Endothelial cell of umbilical vein (primary cell): ENCODE data around the gene DNAH10. TPM values are rescaled to one million over a fixed set of nuclear protein-coding genes. Genes with fewer than 3 reads are reported as not detected.

Experiments used
- Bru-seq: library from RNA; stranded (reverse); fragments of 400-500 nt; gene quantifications from one replicate; lab custom pipeline; 2021; lab: Mats Ljungman, UMichigan
- BruChase-seq, 2 experiments: library from RNA; stranded (reverse); fragments of 400-500 nt; gene quantifications; one replicate each; lab custom pipeline; 2021; lab: Mats Ljungman, UMichigan
- BruUV-seq: library from RNA; stranded (reverse); fragments of 400-500 nt; replicated peaks from 2 replicates; lab custom pipeline; 2021; lab: Mats Ljungman, UMichigan
- CTCF ChIA-PET: fragments of 300-600, 350-600 bp; sonication (Branson Sonifier 250); formaldehyde crosslinking; loops from one replicate; lab custom pipeline; 2021; ENCODE audit warnings: antibody characterized with exemption, inconsistent platforms; lab: Charles Lee
- POLR2A ChIA-PET: fragments of 300-600, 350-600 bp; sonication (Branson Sonifier 250); formaldehyde crosslinking; loops from one replicate; lab custom pipeline; 2021; ENCODE audit warnings: antibody characterized with exemption, inconsistent platforms; lab: Charles Lee
- DNase-seq: peaks from one replicate; pipeline ENCODE4 v3.0.0-alpha.2; 2011; ENCODE audit warnings: low read depth, low spot score
- FAIRE-seq: peaks from 2 replicates; lab custom pipeline; 2011; peaks lifted over from hg19 to GRCh38; lab: Jason Lieb, UNC
- H2AFZ ChIP-seq: 2 replicates; pipeline ENCODE4 v1.6.0; 2012; ENCODE audit warnings: low read depth, low read length, control low read depth, inconsistent platforms
- H3K27ac ChIP-seq: 2 replicates; pipeline ENCODE4 v1.5.1; 2011; ENCODE audit warnings: low read depth, mild to moderate bottlenecking, control low read depth, low read length, moderate library complexity; ENCODE audit not compliant: insufficient read depth
- H3K27me3 ChIP-seq, 2 experiments: 2 replicates each; pipeline versions ENCODE4 v1.6.0 to v1.6.1; 2011; ENCODE audit warnings: low read length in 2 of 2, mixed read lengths in 1 of 2; ENCODE audit not compliant: control insufficient read depth in 2 of 2, insufficient read depth in 2 of 2
- H3K36me3 ChIP-seq, 2 experiments: 2 replicates in 1 of 2; 3 replicates in 1 of 2; pipeline ENCODE4 v1.5.1; 2011; ENCODE audit warnings: low read length in 2 of 2, mild to moderate bottlenecking in 1 of 2, moderate library complexity in 1 of 2; ENCODE audit not compliant: control insufficient read depth in 2 of 2, insufficient read depth in 2 of 2; ENCODE audit errors: extremely low read depth in 1 of 2
- H3K4me1 ChIP-seq: 3 replicates; pipeline ENCODE4 v1.5.1; 2011; ENCODE audit warnings: mild to moderate bottlenecking, low read length; ENCODE audit not compliant: control insufficient read depth, insufficient read depth; ENCODE audit errors: extremely low read depth
- H3K4me2 ChIP-seq: 2 replicates; pipeline ENCODE4 v1.6.1; 2011; ENCODE audit warnings: low read length, control low read depth, mixed read lengths; ENCODE audit not compliant: insufficient read depth
- H3K4me3 ChIP-seq, 3 experiments: fragments of 200-600 bp in 1 of 3; sonication (generic), shearing (Covaris generic) in 1 of 3; replicated peaks in 1 of 3; 2 replicates each; pipeline ENCODE4 v1.5.1; 2011 to 2016; ENCODE audit warnings: control low read depth in 3 of 3, low read length in 3 of 3, mild to moderate bottlenecking in 2 of 3, inconsistent platforms in 1 of 3, low read depth in 1 of 3, moderate library complexity in 1 of 3; ENCODE audit not compliant: insufficient read depth in 1 of 3
- H3K79me2 ChIP-seq: 2 replicates; pipeline ENCODE4 v1.6.0; 2012; ENCODE audit warnings: low read length, inconsistent platforms; ENCODE audit not compliant: control insufficient read depth, insufficient read depth
- H3K9ac ChIP-seq: replicated peaks from 2 replicates; pipeline ENCODE3; 2011; ENCODE audit warnings: low read length, control low read depth; ENCODE audit not compliant: insufficient read depth; ENCODE audit errors: extremely low read depth
- H3K9me1 ChIP-seq: replicated peaks from 3 replicates; pipeline ENCODE4 v1.6.0; 2011; ENCODE audit warnings: mild to moderate bottlenecking, low read length; ENCODE audit not compliant: control insufficient read depth, insufficient read depth; ENCODE audit errors: extremely low read depth
- H3K9me3 ChIP-seq: replicated peaks from 2 replicates; pipeline ENCODE4 v1.5.1; 2012; ENCODE audit warnings: low read length, inconsistent platforms; ENCODE audit not compliant: control insufficient read depth, insufficient read depth
- H4K20me1 ChIP-seq: replicated peaks from 2 replicates; pipeline ENCODE3; 2011; ENCODE audit warnings: mild to moderate bottlenecking, low read length; ENCODE audit not compliant: control insufficient read depth, insufficient read depth; ENCODE audit errors: extremely low read depth
- FOS ChIP-seq: IDR thresholded peaks from 2 replicates; pipeline ENCODE4 v1.6.1; 2011; ENCODE audit warnings: mild to moderate bottlenecking, low read length, moderate library complexity, borderline replicate concordance; ENCODE audit not compliant: insufficient read depth
- POLR2A ChIP-seq: IDR thresholded peaks from 2 replicates; pipeline ENCODE4 v1.6.1; 2012; ENCODE audit warnings: low read depth, mild to moderate bottlenecking, control low read depth, low read length
- dilution Hi-C: fragments of 300-500 bp; cut with MboI; formaldehyde crosslinking; loops from one replicate; pipeline ENCODE4 v1.15.0; 2019; ENCODE audit warnings: low sequenced_read_pairs; ENCODE audit not compliant: extremely low pct_ligation_motif_present
- intact Hi-C: fragments of 100-400 bp; cut with micrococcal nuclease; formaldehyde crosslinking; loops from one replicate; pipeline ENCODE4 v1.10.0; 2022
- long read RNA-seq: library from polyadenylated mRNA; stranded (forward); transcript quantifications from one replicate; pipeline ENCODE4 v2.0.0, GENCODE V29; 2021
- polyA minus RNA-seq, 3 experiments: library from RNA; depleted of rRNA, polyadenylated mRNA; stranded (reverse); fragments of >200 nt; gene quantifications; 1 replicate in 1 of 3; 2 replicates in 2 of 3; pipeline ENCODE4 v1.2.3, GENCODE V29; 2011
- polyA plus RNA-seq, 4 experiments: library from polyadenylated mRNA; depleted of rRNA in 3 of 4; stranded (reverse) in 3 of 4; unstranded in 1 of 4; fragments of >200 nt; gene quantifications; 2 replicates each; pipeline versions ENCODE4 v1.2.1 to v1.2.3, GENCODE V29; 2011 to 2012; ENCODE audit warnings: missing spikeins in 1 of 4
- total RNA-seq: library from RNA; stranded (reverse); gene quantifications from 2 replicates; pipeline ENCODE4 v1.2.3, GENCODE V29; 2021
- TF ChIP-seq, protein P1 (sequence below): IDR thresholded peaks from 2 replicates; pipeline ENCODE4 v1.6.1; 2011; ENCODE audit not compliant: insufficient read depth, insufficient read length
- TF ChIP-seq, protein P2 (sequence below), 2 donors: IDR thresholded peaks; 1 replicate in 1 of 2; 2 replicates in 1 of 2; pipeline ENCODE4 v1.5.1; 2011; ENCODE audit warnings: low read length in 2 of 2, mild to moderate bottlenecking in 2 of 2, moderate library complexity in 2 of 2, control low read depth in 1 of 2, inconsistent platforms in 1 of 2, low read depth in 1 of 2; ENCODE audit not compliant: insufficient read depth in 1 of 2; ENCODE audit errors: extremely low read depth in 1 of 2

The DNAH10 gene, protein sequence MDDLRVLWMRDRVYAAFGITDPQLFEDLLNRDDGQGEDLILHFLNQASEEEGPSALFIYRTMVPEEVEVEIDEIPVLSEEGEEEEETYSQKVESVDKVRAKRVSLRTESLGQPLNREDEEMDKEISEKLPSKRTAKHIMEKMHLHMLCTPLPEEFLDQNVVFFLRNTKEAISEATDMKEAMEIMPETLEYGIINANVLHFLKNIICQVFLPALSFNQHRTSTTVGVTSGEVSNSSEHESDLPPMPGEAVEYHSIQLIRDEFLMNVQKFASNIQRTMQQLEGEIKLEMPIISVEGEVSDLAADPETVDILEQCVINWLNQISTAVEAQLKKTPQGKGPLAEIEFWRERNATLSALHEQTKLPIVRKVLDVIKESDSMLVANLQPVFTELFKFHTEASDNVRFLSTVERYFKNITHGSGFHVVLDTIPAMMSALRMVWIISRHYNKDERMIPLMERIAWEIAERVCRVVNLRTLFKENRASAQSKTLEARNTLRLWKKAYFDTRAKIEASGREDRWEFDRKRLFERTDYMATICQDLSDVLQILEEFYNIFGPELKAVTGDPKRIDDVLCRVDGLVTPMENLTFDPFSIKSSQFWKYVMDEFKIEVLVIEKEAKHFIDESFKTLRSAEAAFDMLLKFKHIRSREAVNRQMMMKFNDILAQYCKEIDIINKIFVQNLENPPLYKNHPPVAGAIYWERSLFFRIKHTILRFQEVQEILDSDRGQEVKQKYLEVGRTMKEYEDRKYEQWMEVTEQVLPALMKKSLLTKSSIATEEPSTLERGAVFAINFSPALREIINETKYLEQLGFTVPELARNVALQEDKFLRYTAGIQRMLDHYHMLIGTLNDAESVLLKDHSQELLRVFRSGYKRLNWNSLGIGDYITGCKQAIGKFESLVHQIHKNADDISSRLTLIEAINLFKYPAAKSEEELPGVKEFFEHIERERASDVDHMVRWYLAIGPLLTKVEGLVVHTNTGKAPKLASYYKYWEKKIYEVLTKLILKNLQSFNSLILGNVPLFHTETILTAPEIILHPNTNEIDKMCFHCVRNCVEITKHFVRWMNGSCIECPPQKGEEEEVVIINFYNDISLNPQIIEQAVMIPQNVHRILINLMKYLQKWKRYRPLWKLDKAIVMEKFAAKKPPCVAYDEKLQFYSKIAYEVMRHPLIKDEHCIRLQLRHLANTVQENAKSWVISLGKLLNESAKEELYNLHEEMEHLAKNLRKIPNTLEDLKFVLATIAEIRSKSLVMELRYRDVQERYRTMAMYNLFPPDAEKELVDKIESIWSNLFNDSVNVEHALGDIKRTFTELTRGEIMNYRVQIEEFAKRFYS (N-terminal part only)
- total RNA-seq (0.31 TPM in 1 of 2 replicates, not detected in the other), polyA plus RNA-seq (0.02 and 0.04 TPM in 2 replicates), polyA minus RNA-seq (not detected in 2 replicates), Bru-seq, nascent RNA (percentile 6 among the genes with signal in this experiment), BruChase-seq, experiment 1, labeled RNA remaining after a 6-hour chase (percentile 12 among the genes with signal in this experiment), BruChase-seq, experiment 2, labeled RNA remaining after a 2-hour chase (percentile 8 among the genes with signal in this experiment)
- not detected in 2 replicates for polyA plus RNA-seq (2011; cell fraction: cytosol; rRNA removed)
- polyA plus RNA-seq (2011; cell fraction: nucleus; rRNA removed), result 0.03 and 0.06 TPM in 2 replicates
- 0.04 TPM in 1 of 2 replicates, not detected in the other for polyA plus RNA-seq (2012)
- not detected for polyA minus RNA-seq (2011; cell fraction: cytosol; rRNA and poly(A)+ RNA removed)
- polyA minus RNA-seq (2011; cell fraction: nucleus; rRNA and poly(A)+ RNA removed), result 0.10 TPM in 1 of 2 replicates, not detected in the other
- long read RNA-seq, partial matches to known transcripts, result 0 of 1 reads
- long read RNA-seq, other reads (novel, unspliced or antisense), result 1 of 1 reads

DNA sequence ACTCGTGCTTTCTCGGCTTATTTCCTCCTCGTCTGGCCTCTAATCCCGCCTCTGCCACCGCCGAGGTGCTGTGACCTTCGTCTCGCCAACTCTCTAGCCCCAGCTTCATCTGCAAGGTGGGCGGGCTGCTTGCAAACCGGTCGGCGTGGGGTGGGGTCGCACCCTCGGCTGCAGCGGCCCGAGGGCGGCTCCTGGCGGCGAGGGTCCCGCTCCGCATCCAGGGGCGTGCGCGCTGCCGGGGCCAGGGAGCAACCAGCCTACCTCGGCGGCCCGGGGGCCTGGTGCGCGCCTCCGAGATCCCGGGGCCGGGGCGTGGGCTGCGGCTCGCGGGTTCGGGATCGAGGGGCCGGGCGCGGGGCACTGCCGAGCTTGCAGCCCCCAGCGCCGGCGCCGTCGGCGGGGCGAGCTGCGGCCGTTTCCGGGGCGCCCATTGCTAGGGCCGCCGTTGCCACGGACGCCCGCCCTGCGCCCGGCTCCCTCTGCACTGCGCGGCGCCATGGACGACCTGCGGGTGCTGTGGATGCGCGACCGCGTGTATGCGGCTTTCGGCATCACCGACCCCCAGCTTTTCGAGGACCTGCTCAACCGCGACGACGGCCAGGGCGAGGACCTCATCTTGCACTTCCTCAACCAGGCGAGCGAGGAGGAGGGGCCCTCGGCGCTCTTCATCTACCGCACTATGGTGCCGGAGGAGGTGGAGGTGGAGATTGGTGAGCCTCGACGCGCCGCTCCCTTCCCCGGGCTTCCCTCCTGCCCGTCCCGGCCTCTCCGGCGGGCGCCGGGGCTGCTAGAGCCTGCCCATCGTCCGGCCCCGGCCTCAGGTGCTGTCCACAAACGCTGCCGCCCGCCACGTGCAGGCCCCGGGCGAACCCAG is at the start of gene DNAH10:
DNAH10 (plus strand) TSS at position 461 of the 874 bp plus-strand sequence; CDS start at position 497, 36 bp downstream.
- H3K4me3 ChIP-seq, result peak within 1 kb of the TSS; percentile 34 to 58 (median 41)
- H3K4me2 ChIP-seq, result peak within 1 kb of the TSS; percentile 91
- H3K9me1 ChIP-seq, result no peaks in the 10 kb centered on the region
- DNase-seq (peak; percentile 32), FAIRE-seq (no peak)
- peak within 1 kb of the TSS; percentile 9 for H3K9ac ChIP-seq
- no TSS peak for BruUV-seq
- CTCF ChIA-PET, result interaction anchor here (0.9 to 1.1 kb wide), 2 partner anchors 11 to 222 kb away, joined by 3 read pairs; no protein-coding TSS in a partner anchor
- no peaks in the 10 kb centered on the region for H3K9me3 ChIP-seq
- dilution Hi-C loops (no loop called here), intact Hi-C loops (no loop called here)
- peak within 1 kb of the TSS; percentile 66 for H2AFZ ChIP-seq
- H3K27ac ChIP-seq, result no peak within 1 kb of the TSS
- TF ChIP-seq, protein P1, sequence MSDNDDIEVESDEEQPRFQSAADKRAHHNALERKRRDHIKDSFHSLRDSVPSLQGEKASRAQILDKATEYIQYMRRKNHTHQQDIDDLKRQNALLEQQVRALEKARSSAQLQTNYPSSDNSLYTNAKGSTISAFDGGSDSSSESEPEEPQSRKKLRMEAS, result no peak
- TF ChIP-seq, protein P2, sequence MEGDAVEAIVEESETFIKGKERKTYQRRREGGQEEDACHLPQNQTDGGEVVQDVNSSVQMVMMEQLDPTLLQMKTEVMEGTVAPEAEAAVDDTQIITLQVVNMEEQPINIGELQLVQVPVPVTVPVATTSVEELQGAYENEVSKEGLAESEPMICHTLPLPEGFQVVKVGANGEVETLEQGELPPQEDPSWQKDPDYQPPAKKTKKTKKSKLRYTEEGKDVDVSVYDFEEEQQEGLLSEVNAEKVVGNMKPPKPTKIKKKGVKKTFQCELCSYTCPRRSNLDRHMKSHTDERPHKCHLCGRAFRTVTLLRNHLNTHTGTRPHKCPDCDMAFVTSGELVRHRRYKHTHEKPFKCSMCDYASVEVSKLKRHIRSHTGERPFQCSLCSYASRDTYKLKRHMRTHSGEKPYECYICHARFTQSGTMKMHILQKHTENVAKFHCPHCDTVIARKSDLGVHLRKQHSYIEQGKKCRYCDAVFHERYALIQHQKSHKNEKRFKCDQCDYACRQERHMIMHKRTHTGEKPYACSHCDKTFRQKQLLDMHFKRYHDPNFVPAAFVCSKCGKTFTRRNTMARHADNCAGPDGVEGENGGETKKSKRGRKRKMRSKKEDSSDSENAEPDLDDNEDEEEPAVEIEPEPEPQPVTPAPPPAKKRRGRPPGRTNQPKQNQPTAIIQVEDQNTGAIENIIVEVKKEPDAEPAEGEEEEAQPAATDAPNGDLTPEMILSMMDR (IDR thresholded peaks at IDR 0.05; ENCODE audit: extremely low read depth in 1 of 2, insufficient read depth in 1 of 2, low read depth in 1 of 2, low read length in 2 of 2), result peak in 1 of 2 donors; percentile 52
- TF ChIP-seq POLR2A (no peak), FOS (no peak)
- no peaks in the 10 kb centered on the region for H4K20me1 ChIP-seq
- H3K36me3 ChIP-seq, result no peaks in the 10 kb centered on the region
- H3K27me3 ChIP-seq, result peaks cover 4 to 18% of the 10 kb centered on the region in 2 experiments
- POLR2A ChIA-PET, result no interaction called here
- peaks cover 9% of the 10 kb centered on the region for H3K4me1 ChIP-seq
- H3K79me2 ChIP-seq, result no peaks in the 10 kb centered on the region
